Spleen (tissue), 11 donors: ENCODE measurements around the gene CCDC50. TPM values are rescaled to one million over a fixed set of nuclear protein-coding genes. Genes with fewer than 3 reads are reported as not detected.

Source experiments
- DNase-seq: peaks from one replicate; pipeline ENCODE4 v3.0.0-alpha.2; 2020
- H3K27ac ChIP-seq, 8 donors: fragments of 200-600 bp; sonication (generic) in 7 of 8; 1 replicate in 4 of 8; 2 replicates in 4 of 8; pipeline versions ENCODE4 v1.5.0 to v1.8.0; 2016 to 2021; ENCODE audit warnings: inconsistent platforms in 4 of 8, mild to moderate bottlenecking in 4 of 8, moderate library complexity in 1 of 8
- H3K27me3 ChIP-seq, 7 donors: fragments of 200-600 bp; sonication (generic) in 6 of 7; replicated peaks in 1 of 7; 1 replicate in 4 of 7; 2 replicates in 3 of 7; pipeline versions ENCODE4 v1.5.0 to v1.8.0; 2016 to 2021; ENCODE audit warnings: inconsistent platforms in 3 of 7, mild to moderate bottlenecking in 1 of 7
- H3K36me3 ChIP-seq, 6 donors: fragments of 200-600 bp; sonication (generic) in 5 of 6; 1 replicate in 4 of 6; 2 replicates in 2 of 6; pipeline versions ENCODE4 v1.5.0 to v1.8.0; 2016 to 2021; ENCODE audit warnings: inconsistent platforms in 2 of 6
- H3K4me1 ChIP-seq, 6 donors: fragments of 200-600 bp; sonication (generic) in 5 of 6; 1 replicate in 3 of 6; 2 replicates in 3 of 6; pipeline versions ENCODE4 v1.5.0 to v1.8.0; 2016 to 2021; ENCODE audit warnings: inconsistent platforms in 3 of 6
- H3K4me3 ChIP-seq, 8 donors: fragments of 200-600 bp; sonication (generic) in 7 of 8; 1 replicate in 4 of 8; 2 replicates in 4 of 8; pipeline versions ENCODE4 v1.5.0 to v1.8.0; 2016 to 2021; ENCODE audit warnings: inconsistent platforms in 4 of 8, mild to moderate bottlenecking in 4 of 8, moderate library complexity in 2 of 8
- H3K9me3 ChIP-seq, 8 donors: fragments of 200-600 bp; sonication (generic) in 7 of 8; 1 replicate in 4 of 8; 2 replicates in 4 of 8; pipeline versions ENCODE4 v1.5.0 to v1.8.0; 2016 to 2021; ENCODE audit warnings: inconsistent platforms in 4 of 8
- POLR2A ChIP-seq, 3 donors: fragments of 450-650 bp; IDR thresholded peaks; one replicate each; pipeline ENCODE4 v1.5.1; 2017; ENCODE audit warnings: antibody characterized with exemption in 3 of 3, mild to moderate bottlenecking in 1 of 3
- POLR2AphosphoS5 ChIP-seq, 3 donors: sonication (generic); formaldehyde crosslinking; IDR thresholded peaks; one replicate each; pipeline ENCODE4 v1.5.1; 2017; ENCODE audit warnings: antibody characterized with exemption in 3 of 3
- WGBS, 5 donors: extraction: QIAGEN DNeasy Blood & Tissue Kit in 3 of 5; methylation state at CpG; one replicate each; pipeline versions ENCODE4 v1.1.5 to v1.1.7; 2013 to 2018; 5-methylcytosine and 5-hydroxymethylcytosine counted together
- intact Hi-C: fragments of 100-400 bp; cut with DNase I; formaldehyde crosslinking; loops from one replicate; pipeline ENCODE4 v1.15.0; 2023; ENCODE audit warnings: low total_unique reads
- polyA plus RNA-seq, 3 donors: library from polyadenylated mRNA; stranded (reverse); fragments of 200-250 nt; gene quantifications; one replicate each; pipeline ENCODE4 v1.2.1, GENCODE V29; 2013
- total RNA-seq, 7 donors: library from RNA; depleted of rRNA in 3 of 7; stranded (reverse); fragments of >200 nt in 3 of 7; fragmentation: NEBNext Ultra II Directional in 4 of 7; extraction: Animal tissue kit (Norgen Biotek cat#: 25700) in 4 of 7; gene quantifications; one replicate each; pipeline versions ENCODE4 v1.1.0 to v1.2.1, GENCODE V29; 2016 to 2021
- TF ChIP-seq, protein P1 (sequence below), 11 experiments: fragments of 200-600 bp in 7 of 11; fragments of 450-650 bp in 4 of 11; sonication (generic) in 4 of 11; IDR thresholded peaks in 8 of 11; conservative IDR thresholded peaks in 3 of 11; 1 replicate in 7 of 11; 2 replicates in 4 of 11; pipeline versions ENCODE4 v1.4.0 to v1.8.0; 2016 to 2021; ENCODE audit warnings: antibody characterized with exemption in 11 of 11, inconsistent platforms in 4 of 11, mild to moderate bottlenecking in 1 of 11
- donor health status: healthy with polysubstance abuse.
- donor health status: DM: no; HTN: no; CAD: no; lungs with moderate emphysema.
- donor health status: DM: no; HTN: no; CAD: no.
- donor health status: Bipolar disorder and iron deficiency.
- donor health status: healthy.
- donor health status: DM: no; HTN: no; CAD: no.
- donor health status: DM: yes; HTN: yes; CAD: no.

CCDC50 gene
- total and polyA plus RNA-seq, 10 donors: 42.5 to 167 (median 110) TPM

- H3K27me3 ChIP-seq: no peaks in the 10 kb centered on the region
- intact Hi-C loops: no loop called here
- DNase-seq: no peak
- H3K4me1 ChIP-seq: no peaks in the 10 kb centered on the region
- H3K36me3 ChIP-seq: no peaks in the 10 kb centered on the region
- H3K4me3 ChIP-seq: no peak overlapping the region
- peaks cover 0 to 3% (median 0%) of the 10 kb centered on the region in 8 donors for H3K9me3 ChIP-seq
- TF ChIP-seq POLR2AphosphoS5 (IDR thresholded peaks at IDR 0.05): no peak
- TF ChIP-seq, protein P1, sequence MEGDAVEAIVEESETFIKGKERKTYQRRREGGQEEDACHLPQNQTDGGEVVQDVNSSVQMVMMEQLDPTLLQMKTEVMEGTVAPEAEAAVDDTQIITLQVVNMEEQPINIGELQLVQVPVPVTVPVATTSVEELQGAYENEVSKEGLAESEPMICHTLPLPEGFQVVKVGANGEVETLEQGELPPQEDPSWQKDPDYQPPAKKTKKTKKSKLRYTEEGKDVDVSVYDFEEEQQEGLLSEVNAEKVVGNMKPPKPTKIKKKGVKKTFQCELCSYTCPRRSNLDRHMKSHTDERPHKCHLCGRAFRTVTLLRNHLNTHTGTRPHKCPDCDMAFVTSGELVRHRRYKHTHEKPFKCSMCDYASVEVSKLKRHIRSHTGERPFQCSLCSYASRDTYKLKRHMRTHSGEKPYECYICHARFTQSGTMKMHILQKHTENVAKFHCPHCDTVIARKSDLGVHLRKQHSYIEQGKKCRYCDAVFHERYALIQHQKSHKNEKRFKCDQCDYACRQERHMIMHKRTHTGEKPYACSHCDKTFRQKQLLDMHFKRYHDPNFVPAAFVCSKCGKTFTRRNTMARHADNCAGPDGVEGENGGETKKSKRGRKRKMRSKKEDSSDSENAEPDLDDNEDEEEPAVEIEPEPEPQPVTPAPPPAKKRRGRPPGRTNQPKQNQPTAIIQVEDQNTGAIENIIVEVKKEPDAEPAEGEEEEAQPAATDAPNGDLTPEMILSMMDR (IDR thresholded peaks at IDR 0.05 in 8 of 11, conservative IDR thresholded peaks at IDR 0.05 in 3 of 11): no peak
- WGBS, 5 donors: 81 to 96% (median 86%) methylated on average over 2 of the region's 2 CpGs
- no peak overlapping the region for H3K27ac ChIP-seq
Measured at GRCh38 chr3:191420771-191421170, 91.6 kb downstream of the CCDC50 start.

- no peak for DNase-seq
- no peaks in the 10 kb centered on the region for H3K27me3 ChIP-seq
- no peak overlapping the region for H3K4me3 ChIP-seq
- TF ChIP-seq, protein P1 (IDR thresholded peaks at IDR 0.05 in 8 of 11, conservative IDR thresholded peaks at IDR 0.05 in 3 of 11): no peak
- TF ChIP-seq POLR2AphosphoS5 (IDR thresholded peaks at IDR 0.05) (no peak), POLR2A (IDR thresholded peaks at IDR 0.05) (no peak)
- H3K9me3 ChIP-seq: peaks cover 0 to 3% (median 0%) of the 10 kb centered on the region in 8 donors
- no peak overlapping the region for H3K27ac ChIP-seq
- 74 to 87% (median 80%) methylated on average over 3 of the region's 3 CpGs for WGBS, 5 donors
- intact Hi-C loops: no loop called here
- no peaks in the 10 kb centered on the region for H3K36me3 ChIP-seq
- no peaks in the 10 kb centered on the region for H3K4me1 ChIP-seq
Measured at GRCh38 chr3:191424881-191425280, 95.7 kb downstream of the CCDC50 start.

DNA sequence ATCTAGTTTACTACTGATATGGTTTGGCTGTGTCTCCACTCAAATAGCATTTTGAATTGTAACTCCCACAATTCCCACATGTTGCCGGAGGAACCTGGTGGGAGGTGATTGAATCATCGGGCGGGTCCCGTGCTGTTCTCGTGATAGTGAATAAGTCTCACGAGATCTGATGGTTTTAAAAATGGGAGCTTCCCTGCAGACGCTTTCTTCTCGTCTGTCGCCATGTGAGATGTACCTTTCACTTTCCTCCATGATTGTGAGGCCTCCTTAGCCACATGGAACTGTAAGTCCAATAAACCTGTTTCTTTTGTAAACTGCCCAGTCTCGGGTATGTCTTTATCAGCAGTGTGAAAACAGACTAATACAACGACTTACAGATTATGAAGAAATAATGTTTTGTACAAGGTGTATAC is 96.1 kb downstream of the CCDC50 start:
- intact Hi-C loops: no loop called here

DNA sequence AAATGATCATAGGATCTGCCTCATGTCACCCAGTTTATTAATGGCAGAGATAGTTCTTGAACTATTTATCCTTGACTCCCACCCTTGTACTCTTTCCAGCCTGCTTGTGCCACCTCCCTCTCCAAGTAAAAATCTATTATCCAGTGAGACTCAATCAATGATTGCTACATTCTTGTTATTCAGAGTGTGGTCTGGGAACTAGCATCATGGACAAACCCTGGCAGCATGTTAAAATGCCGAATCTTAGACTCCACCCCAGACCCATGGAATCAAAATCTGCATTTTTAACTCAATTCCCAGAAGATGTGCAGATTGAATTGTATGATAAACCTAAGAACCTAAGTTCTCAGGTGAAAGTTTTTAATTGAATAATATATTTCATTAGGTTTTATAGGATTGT is 97.1 kb downstream of the CCDC50 start:
- Histone ChIP-seq H3K36me3 (no peaks in the 10 kb centered on the region), H3K9me3 (peaks cover 0 to 3% (median 0%) of the 10 kb centered on the region in 8 donors), H3K4me3 (no peak overlapping the region), H3K27me3 (no peaks in the 10 kb centered on the region), H3K27ac (no peak overlapping the region), H3K4me1 (no peaks in the 10 kb centered on the region)
- TF ChIP-seq, protein P1 (IDR thresholded peaks at IDR 0.05 in 8 of 11, conservative IDR thresholded peaks at IDR 0.05 in 3 of 11): no peak
- TF ChIP-seq POLR2A (IDR thresholded peaks at IDR 0.05) (no peak), POLR2AphosphoS5 (IDR thresholded peaks at IDR 0.05) (no peak)
- WGBS, 5 donors: 52 to 84% (median 69%) methylated on average over 1 of the region's 1 CpG
- intact Hi-C loops: no loop called here
- no peak for DNase-seq

More for the DNA sequence above, 96.1 kb downstream of the CCDC50 start:
- H3K27me3 ChIP-seq: no peaks in the 10 kb centered on the region
- no peaks in the 10 kb centered on the region for H3K4me1 ChIP-seq
- no peak for TF ChIP-seq POLR2AphosphoS5 (IDR thresholded peaks at IDR 0.05)
- TF ChIP-seq POLR2A (IDR thresholded peaks at IDR 0.05): no peak
- TF ChIP-seq, protein P1 (IDR thresholded peaks at IDR 0.05 in 8 of 11, conservative IDR thresholded peaks at IDR 0.05 in 3 of 11): no peak
- WGBS, 5 donors: 92 to 95% (median 94%) methylated on average over 11 of the region's 11 CpGs
- DNase-seq: no peak
- peaks cover 0 to 3% (median 0%) of the 10 kb centered on the region in 8 donors for H3K9me3 ChIP-seq
- H3K36me3 ChIP-seq: no peaks in the 10 kb centered on the region
- no peak overlapping the region for H3K4me3 ChIP-seq
- no peak overlapping the region for H3K27ac ChIP-seq
